Measurements from ENCODE around the gene KIZ. TPM values are rescaled to one million over a fixed set of nuclear protein-coding genes. Genes with fewer than 3 reads are reported as not detected.

The KIZ gene
- total and polyA plus RNA-seq, 2 donors (not counting 1 experiment from before 2014, with no cell fraction given), result 19.7 to 40.4 TPM

DNA sequence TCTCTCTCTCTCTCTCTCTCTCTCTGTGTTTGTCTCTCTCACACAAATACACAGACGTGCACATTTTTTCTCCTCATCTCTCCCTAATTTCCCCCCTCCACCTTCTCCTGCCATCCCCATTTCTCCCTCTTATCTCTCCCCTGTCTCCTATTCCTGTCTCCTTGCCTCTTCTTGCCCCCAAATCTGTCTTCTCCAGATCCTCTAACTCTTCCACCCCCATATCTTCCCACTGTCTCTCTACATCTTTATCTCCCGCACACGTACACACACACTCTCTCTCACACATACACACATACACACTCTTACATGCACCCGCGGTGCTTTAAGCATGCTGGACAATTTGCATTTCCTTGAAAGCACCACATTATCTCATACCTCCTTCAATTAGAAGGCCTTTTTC is 15.9 kb downstream of the KIZ start:
- ChIA-PET POLR2A (no interaction called here), CTCF (no interaction called here)
- DNase-seq, result no peak
- Histone ChIP-seq H3K9me3 (ENCODE audit: control extremely low read depth in 1 of 3, control insufficient read depth in 2 of 3, insufficient read depth in 1 of 3, low read length in 2 of 3) (no peaks in the 10 kb centered on the region), H3K4me3 (ENCODE audit: control extremely low read depth in 1 of 5, extremely low read depth in 1 of 5, insufficient read depth in 1 of 5, low read depth in 2 of 5, low read length in 4 of 5) (no peak overlapping the region), H3K36me3 (replicated peaks in 1 of 2; ENCODE audit: control extremely low read depth in 1 of 2, control insufficient read depth in 1 of 2, extremely low read depth in 1 of 2, insufficient read depth in 2 of 2, low read length in 1 of 2) (peaks cover 0 to 29% of the 10 kb centered on the region in 2 experiments), H3K9ac (ENCODE audit: low read length) (no peak overlapping the region), H3K4me2 (replicated peaks; ENCODE audit: low read depth, low read length, poor library complexity, severe bottlenecking) (no peak overlapping the region), H4K20me1 (ENCODE audit: control insufficient read depth, insufficient read depth, low read length, poor library complexity, severe bottlenecking) (no peaks in the 10 kb centered on the region), H3K27ac (ENCODE audit: low read length in 2 of 2) (no peak overlapping the region), H3K27me3 (replicated peaks in 1 of 4; ENCODE audit: control extremely low read depth in 1 of 4, control insufficient read depth in 3 of 4, insufficient read depth in 4 of 4, low read length in 3 of 4) (no peaks in the 10 kb centered on the region), H3K4me1 (ENCODE audit: control insufficient read depth in 2 of 2, insufficient read depth in 2 of 2, low read length in 2 of 2) (no peaks in the 10 kb centered on the region), H2AFZ (ENCODE audit: insufficient read depth, low read depth, low read length, poor library complexity, severe bottlenecking) (no peak overlapping the region), H3K79me2 (ENCODE audit: control insufficient read depth, insufficient read depth, low read length) (no peaks in the 10 kb centered on the region)
- no peak for ATAC-seq (ENCODE audit: low read depth)
- no peaks in the 10 kb centered on the region for H3K9me3 Mint-ChIP-seq (ENCODE audit: insufficient read depth)
- no peak overlapping the region for H3K27ac Mint-ChIP-seq
- WGBS (ENCODE audit: insufficient coverage), result 93% methylated on average over 5 of the region's 5 CpGs
- TF ChIP-seq, protein P1, sequence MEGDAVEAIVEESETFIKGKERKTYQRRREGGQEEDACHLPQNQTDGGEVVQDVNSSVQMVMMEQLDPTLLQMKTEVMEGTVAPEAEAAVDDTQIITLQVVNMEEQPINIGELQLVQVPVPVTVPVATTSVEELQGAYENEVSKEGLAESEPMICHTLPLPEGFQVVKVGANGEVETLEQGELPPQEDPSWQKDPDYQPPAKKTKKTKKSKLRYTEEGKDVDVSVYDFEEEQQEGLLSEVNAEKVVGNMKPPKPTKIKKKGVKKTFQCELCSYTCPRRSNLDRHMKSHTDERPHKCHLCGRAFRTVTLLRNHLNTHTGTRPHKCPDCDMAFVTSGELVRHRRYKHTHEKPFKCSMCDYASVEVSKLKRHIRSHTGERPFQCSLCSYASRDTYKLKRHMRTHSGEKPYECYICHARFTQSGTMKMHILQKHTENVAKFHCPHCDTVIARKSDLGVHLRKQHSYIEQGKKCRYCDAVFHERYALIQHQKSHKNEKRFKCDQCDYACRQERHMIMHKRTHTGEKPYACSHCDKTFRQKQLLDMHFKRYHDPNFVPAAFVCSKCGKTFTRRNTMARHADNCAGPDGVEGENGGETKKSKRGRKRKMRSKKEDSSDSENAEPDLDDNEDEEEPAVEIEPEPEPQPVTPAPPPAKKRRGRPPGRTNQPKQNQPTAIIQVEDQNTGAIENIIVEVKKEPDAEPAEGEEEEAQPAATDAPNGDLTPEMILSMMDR (IDR thresholded peaks at IDR 0.05), result no peak
- no peak for TF ChIP-seq EZH2 (IDR thresholded peaks at IDR 0.05; ENCODE audit: borderline replicate concordance, insufficient read depth, low read depth, low read length, poor library complexity, severe bottlenecking)
- no peak overlapping the region for H3K4me3 Mint-ChIP-seq
- intact Hi-C loops (cut with micrococcal nuclease), result no loop called here
- H3K27me3 Mint-ChIP-seq, result no peaks in the 10 kb centered on the region
- H3K4me1 Mint-ChIP-seq, result no peaks in the 10 kb centered on the region

DNA sequence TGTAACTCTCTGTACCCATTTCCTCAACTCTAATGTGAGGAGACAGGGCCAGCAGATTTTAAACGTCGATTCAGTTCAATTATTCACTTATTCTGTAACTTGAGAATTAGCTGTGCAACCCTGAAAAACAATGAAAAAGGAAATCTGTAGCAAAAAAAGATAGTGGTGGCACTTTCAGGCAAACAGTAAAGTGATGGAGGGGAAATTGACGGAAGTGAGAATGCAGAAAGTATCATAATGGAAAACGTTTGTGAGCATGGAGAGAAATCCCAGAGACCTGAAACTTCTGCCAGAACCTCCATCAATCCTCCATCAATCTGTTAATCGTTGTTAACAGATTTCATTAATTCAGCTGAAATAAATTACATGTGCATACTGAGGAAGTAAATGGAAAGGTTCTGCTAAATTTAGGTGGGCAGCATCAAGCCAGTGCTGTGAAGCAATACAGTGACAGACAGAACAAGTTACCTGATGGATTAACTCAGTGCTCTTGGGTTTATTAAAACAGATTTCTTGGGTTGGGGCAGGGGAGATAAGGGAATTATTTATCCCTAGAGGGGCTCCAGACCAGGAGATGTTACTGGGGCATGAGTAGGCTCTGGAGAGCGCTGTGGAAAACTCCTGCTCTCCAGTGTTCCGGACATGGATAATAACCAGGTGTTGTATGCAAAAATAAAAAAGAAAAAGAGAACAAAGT is 17.5 kb downstream of the KIZ start:
- H3K9me3 Mint-ChIP-seq (ENCODE audit: insufficient read depth), result no peaks in the 10 kb centered on the region
- Histone ChIP-seq H3K9ac (ENCODE audit: low read length) (no peak overlapping the region), H3K9me3 (ENCODE audit: control extremely low read depth in 1 of 3, control insufficient read depth in 2 of 3, insufficient read depth in 1 of 3, low read length in 2 of 3) (no peaks in the 10 kb centered on the region), H3K36me3 (replicated peaks in 1 of 2; ENCODE audit: control extremely low read depth in 1 of 2, control insufficient read depth in 1 of 2, extremely low read depth in 1 of 2, insufficient read depth in 2 of 2, low read length in 1 of 2) (peaks cover 0 to 19% of the 10 kb centered on the region in 2 experiments), H3K27me3 (replicated peaks in 1 of 4; ENCODE audit: control extremely low read depth in 1 of 4, control insufficient read depth in 3 of 4, insufficient read depth in 4 of 4, low read length in 3 of 4) (no peaks in the 10 kb centered on the region), H2AFZ (ENCODE audit: insufficient read depth, low read depth, low read length, poor library complexity, severe bottlenecking) (no peak overlapping the region), H3K4me3 (ENCODE audit: control extremely low read depth in 1 of 5, extremely low read depth in 1 of 5, insufficient read depth in 1 of 5, low read depth in 2 of 5, low read length in 4 of 5) (no peak overlapping the region), H4K20me1 (ENCODE audit: control insufficient read depth, insufficient read depth, low read length, poor library complexity, severe bottlenecking) (no peaks in the 10 kb centered on the region), H3K79me2 (ENCODE audit: control insufficient read depth, insufficient read depth, low read length) (no peaks in the 10 kb centered on the region), H3K4me2 (replicated peaks; ENCODE audit: low read depth, low read length, poor library complexity, severe bottlenecking) (no peak overlapping the region), H3K4me1 (ENCODE audit: control insufficient read depth in 2 of 2, insufficient read depth in 2 of 2, low read length in 2 of 2) (no peaks in the 10 kb centered on the region), H3K27ac (ENCODE audit: low read length in 2 of 2) (no peak overlapping the region)
- intact Hi-C loops (cut with micrococcal nuclease), result no loop called here
- no peak for DNase-seq
- POLR2A ChIA-PET, result no interaction called here
- ATAC-seq (ENCODE audit: low read depth), result no peak
- no peaks in the 10 kb centered on the region for H3K4me1 Mint-ChIP-seq
- TF ChIP-seq, protein P1 (IDR thresholded peaks at IDR 0.05), result no peak
- no peak for TF ChIP-seq EZH2 (IDR thresholded peaks at IDR 0.05; ENCODE audit: borderline replicate concordance, insufficient read depth, low read depth, low read length, poor library complexity, severe bottlenecking)
- WGBS (ENCODE audit: insufficient coverage), result no CpG with 5 or more reads among the region's 7 CpGs
- CTCF ChIA-PET, result no interaction called here
- no peak overlapping the region for H3K27ac Mint-ChIP-seq
- no peaks in the 10 kb centered on the region for H3K27me3 Mint-ChIP-seq
- no peak overlapping the region for H3K4me3 Mint-ChIP-seq
